SK-N-SH (cell line): Measurements from ENCODE around the gene SFSWAP.

ENCODE experiments used
- FOXM1 ChIP-seq: IDR thresholded peaks from 2 replicates; pipeline ENCODE4 v1.4.0; 2012; ENCODE audit warnings: low read depth, mild to moderate bottlenecking
- GABPA ChIP-seq: IDR thresholded peaks from 2 replicates; pipeline ENCODE4 v1.4.0; 2012; ENCODE audit warnings: low read depth, mild to moderate bottlenecking
- JUND ChIP-seq: IDR thresholded peaks from 2 replicates; pipeline ENCODE4 v1.4.0; 2012
- MXI1 ChIP-seq: IDR thresholded peaks from 2 replicates; pipeline ENCODE4 v1.6.1; 2012; ENCODE audit warnings: mild to moderate bottlenecking, low read depth, low read length, improper control_type of control experiment
- REST ChIP-seq: IDR thresholded peaks from 2 replicates; pipeline ENCODE4 v1.6.1; 2012; ENCODE audit warnings: mild to moderate bottlenecking, low read depth, low read length, moderate library complexity
- YY1 ChIP-seq: IDR thresholded peaks from 2 replicates; pipeline ENCODE4 v1.4.0; 2012; ENCODE audit warnings: low read depth, mild to moderate bottlenecking
- TF ChIP-seq, protein P1 (sequence below): fragments of 200-600 bp; sonication (generic); IDR thresholded peaks from 2 replicates; pipeline ENCODE4 v1.6.1; 2017; ENCODE audit warnings: antibody characterized with exemption, mild to moderate bottlenecking, moderate library complexity

GRCh38 chr12:131761638-131762037 lies 50.7 kb downstream of the SFSWAP start:
- TF ChIP-seq YY1, result no peak
- TF ChIP-seq, protein P1, sequence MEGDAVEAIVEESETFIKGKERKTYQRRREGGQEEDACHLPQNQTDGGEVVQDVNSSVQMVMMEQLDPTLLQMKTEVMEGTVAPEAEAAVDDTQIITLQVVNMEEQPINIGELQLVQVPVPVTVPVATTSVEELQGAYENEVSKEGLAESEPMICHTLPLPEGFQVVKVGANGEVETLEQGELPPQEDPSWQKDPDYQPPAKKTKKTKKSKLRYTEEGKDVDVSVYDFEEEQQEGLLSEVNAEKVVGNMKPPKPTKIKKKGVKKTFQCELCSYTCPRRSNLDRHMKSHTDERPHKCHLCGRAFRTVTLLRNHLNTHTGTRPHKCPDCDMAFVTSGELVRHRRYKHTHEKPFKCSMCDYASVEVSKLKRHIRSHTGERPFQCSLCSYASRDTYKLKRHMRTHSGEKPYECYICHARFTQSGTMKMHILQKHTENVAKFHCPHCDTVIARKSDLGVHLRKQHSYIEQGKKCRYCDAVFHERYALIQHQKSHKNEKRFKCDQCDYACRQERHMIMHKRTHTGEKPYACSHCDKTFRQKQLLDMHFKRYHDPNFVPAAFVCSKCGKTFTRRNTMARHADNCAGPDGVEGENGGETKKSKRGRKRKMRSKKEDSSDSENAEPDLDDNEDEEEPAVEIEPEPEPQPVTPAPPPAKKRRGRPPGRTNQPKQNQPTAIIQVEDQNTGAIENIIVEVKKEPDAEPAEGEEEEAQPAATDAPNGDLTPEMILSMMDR, result no peak
- TF ChIP-seq GABPA, result no peak
- TF ChIP-seq REST, result no peak
- TF ChIP-seq MXI1, result no peak
- TF ChIP-seq JUND, result no peak
- TF ChIP-seq FOXM1, result no peak
